Immature natural killer cell (primary cell): ENCODE results near the gene CD81. TPM values are rescaled to one million over a fixed set of nuclear protein-coding genes. Genes with fewer than 3 reads are reported as not detected.

Experiments used
- DNase-seq, 3 donors: peaks; one replicate each; pipeline ENCODE4 v3.0.0; 2022; ENCODE audit warnings: mixed read lengths in 1 of 3
- H3K27ac Mint-ChIP-seq, 6 donors: one replicate each; pipeline ENCODE4 v1.8.0; 2020; ENCODE audit warnings: mixed read lengths in 6 of 6, mild to moderate bottlenecking in 5 of 6, inconsistent platforms in 4 of 6, moderate library complexity in 3 of 6
- H3K27me3 Mint-ChIP-seq, 3 donors: one replicate each; pipeline ENCODE4 v1.8.0; 2020 to 2021; ENCODE audit warnings: low read depth in 3 of 3, mild to moderate bottlenecking in 3 of 3, mixed read lengths in 3 of 3, moderate library complexity in 3 of 3, inconsistent platforms in 1 of 3
- H3K36me3 Mint-ChIP-seq, 3 donors: one replicate each; pipeline ENCODE4 v1.8.0; 2020; ENCODE audit warnings: mixed read lengths in 3 of 3, inconsistent platforms in 2 of 3, mild to moderate bottlenecking in 2 of 3
- H3K4me1 Mint-ChIP-seq, 2 donors: one replicate each; pipeline ENCODE4 v1.8.0; 2020; ENCODE audit warnings: inconsistent platforms in 2 of 2, mild to moderate bottlenecking in 2 of 2, mixed read lengths in 2 of 2, moderate library complexity in 1 of 2
- H3K4me3 Mint-ChIP-seq, 5 donors: one replicate each; pipeline ENCODE4 v1.8.0; 2020; ENCODE audit warnings: mild to moderate bottlenecking in 5 of 5, mixed read lengths in 5 of 5, inconsistent platforms in 3 of 5, moderate library complexity in 3 of 5
- H3K9me3 Mint-ChIP-seq, 6 donors: one replicate each; pipeline ENCODE4 v1.8.0; 2020; ENCODE audit warnings: mild to moderate bottlenecking in 6 of 6, mixed read lengths in 6 of 6, inconsistent platforms in 4 of 6, moderate library complexity in 3 of 6
- polyA plus RNA-seq, 3 donors: library from polyadenylated mRNA; unstranded; fragments of 300-500 nt; fragmentation: Illumina TruSeq; gene quantifications; one replicate each; pipeline ENCODE4 v1.2.3, GENCODE V29; 2021

CD81 gene
- polyA plus RNA-seq, 3 donors from 2014 or later: 33.1 to 56.9 (median 49.7) TPM

GRCh38 chr11:2434008-2434407 lies 56.9 kb downstream of the CD81 start:
- Mint-ChIP-seq H3K27me3 (peaks cover 5 to 11% (median 10%) of the 10 kb centered on the region in 3 donors), H3K27ac (no peak overlapping the region), H3K4me1 (no peaks in the 10 kb centered on the region), H3K9me3 (peaks cover 0 to 2% (median 0%) of the 10 kb centered on the region in 6 donors), H3K4me3 (no peak overlapping the region), H3K36me3 (no peaks in the 10 kb centered on the region)
- DNase-seq: no peak

GRCh38 chr11:2434506-2435255 lies 57.6 kb downstream of the CD81 start:
- H3K27me3 Mint-ChIP-seq: peaks cover 5 to 13% (median 12%) of the 10 kb centered on the region in 3 donors
- no peaks in the 10 kb centered on the region for H3K36me3 Mint-ChIP-seq
- no peaks in the 10 kb centered on the region for H3K4me1 Mint-ChIP-seq
- H3K4me3 Mint-ChIP-seq: no peak overlapping the region
- H3K9me3 Mint-ChIP-seq: peaks cover 0 to 2% (median 0%) of the 10 kb centered on the region in 6 donors
- no peak overlapping the region for H3K27ac Mint-ChIP-seq
- DNase-seq: no peak

- Mint-ChIP-seq H3K27ac (no peak overlapping the region), H3K27me3 (peaks cover 7 to 14% (median 13%) of the 10 kb centered on the region in 3 donors), H3K36me3 (no peaks in the 10 kb centered on the region), H3K4me3 (no peak overlapping the region), H3K4me1 (no peaks in the 10 kb centered on the region), H3K9me3 (peaks cover 0 to 2% (median 0%) of the 10 kb centered on the region in 6 donors)
- DNase-seq: no peak
Observed at GRCh38 chr11:2435288-2436012, 58.3 kb downstream of the CD81 start.

GRCh38 chr11:2436013-2436520 lies 59.0 kb downstream of the CD81 start:
- Mint-ChIP-seq H3K27me3 (peaks cover 7 to 14% (median 13%) of the 10 kb centered on the region in 3 donors), H3K27ac (no peak overlapping the region), H3K4me1 (no peaks in the 10 kb centered on the region), H3K9me3 (no peaks in the 10 kb centered on the region), H3K4me3 (no peak overlapping the region), H3K36me3 (no peaks in the 10 kb centered on the region)
- DNase-seq: no peak

- Mint-ChIP-seq H3K4me1 (no peaks in the 10 kb centered on the region), H3K36me3 (no peaks in the 10 kb centered on the region), H3K27ac (no peak overlapping the region), H3K27me3 (peaks cover 9 to 11% (median 11%) of the 10 kb centered on the region in 3 donors), H3K4me3 (no peak overlapping the region), H3K9me3 (no peaks in the 10 kb centered on the region)
- no peak for DNase-seq
Observed at GRCh38 chr11:2436521-2437031, 59.5 kb downstream of the CD81 start.

GRCh38 chr11:2437516-2437915 lies 60.4 kb downstream of the CD81 start:
- no peaks in the 10 kb centered on the region for H3K4me1 Mint-ChIP-seq
- no peaks in the 10 kb centered on the region for H3K36me3 Mint-ChIP-seq
- H3K27me3 Mint-ChIP-seq: peaks cover 7 to 9% (median 8%) of the 10 kb centered on the region in 3 donors
- DNase-seq: no peak
- no peak overlapping the region for H3K27ac Mint-ChIP-seq
- H3K9me3 Mint-ChIP-seq: no peaks in the 10 kb centered on the region
- H3K4me3 Mint-ChIP-seq: no peak overlapping the region

- no peaks in the 10 kb centered on the region for H3K36me3 Mint-ChIP-seq
Observed at GRCh38 chr11:2439820-2440219, 62.7 kb downstream of the CD81 start.

GRCh38 chr11:2440646-2441045 lies 63.5 kb downstream of the CD81 start:
- Mint-ChIP-seq H3K4me1 (peaks cover 5 to 9% of the 10 kb centered on the region in 2 donors), H3K27me3 (peaks cover 11 to 15% (median 13%) of the 10 kb centered on the region in 3 donors), H3K36me3 (no peaks in the 10 kb centered on the region), H3K27ac (no peak overlapping the region), H3K4me3 (no peak overlapping the region), H3K9me3 (no peaks in the 10 kb centered on the region)
- no peak for DNase-seq

More at GRCh38 chr11:2439820-2440219, 62.7 kb downstream of the CD81 start:
- Mint-ChIP-seq H3K4me1 (peaks cover 0 to 4% of the 10 kb centered on the region in 2 donors), H3K9me3 (no peaks in the 10 kb centered on the region), H3K27ac (no peak overlapping the region), H3K4me3 (no peak overlapping the region), H3K27me3 (peaks cover 9 to 12% (median 11%) of the 10 kb centered on the region in 3 donors)
- DNase-seq: no peak

GRCh38 chr11:2441171-2441570 lies 64.1 kb downstream of the CD81 start:
- DNase-seq: no peak
- H3K4me3 Mint-ChIP-seq: no peak overlapping the region

GRCh38 chr11:2442589-2442988 lies 65.5 kb downstream of the CD81 start:
- peaks cover 6 to 17% of the 10 kb centered on the region in 2 donors for H3K4me1 Mint-ChIP-seq
- no peak overlapping the region for H3K27ac Mint-ChIP-seq
- peaks cover 8 to 16% (median 13%) of the 10 kb centered on the region in 3 donors for H3K27me3 Mint-ChIP-seq
- H3K9me3 Mint-ChIP-seq: no peaks in the 10 kb centered on the region
- H3K36me3 Mint-ChIP-seq: no peaks in the 10 kb centered on the region
- DNase-seq: no peak
- no peak overlapping the region for H3K4me3 Mint-ChIP-seq

More at GRCh38 chr11:2441171-2441570, 64.1 kb downstream of the CD81 start:
- Mint-ChIP-seq H3K4me1 (peaks cover 6 to 9% of the 10 kb centered on the region in 2 donors), H3K27me3 (peaks cover 11 to 15% (median 13%) of the 10 kb centered on the region in 3 donors), H3K27ac (no peak overlapping the region), H3K36me3 (no peaks in the 10 kb centered on the region), H3K9me3 (no peaks in the 10 kb centered on the region)

GRCh38 chr11:2443406-2443805 lies 66.3 kb downstream of the CD81 start:
- H3K4me3 Mint-ChIP-seq: peak overlapping the region in 4 of 5 donors; percentile 24 to 70 (median 48)
- DNase-seq: no peak
- H3K27ac Mint-ChIP-seq: no peak overlapping the region
- no peaks in the 10 kb centered on the region for H3K36me3 Mint-ChIP-seq
- peaks cover 5 to 19% (median 14%) of the 10 kb centered on the region in 3 donors for H3K27me3 Mint-ChIP-seq
- no peaks in the 10 kb centered on the region for H3K9me3 Mint-ChIP-seq
- H3K4me1 Mint-ChIP-seq: peaks cover 6 to 18% of the 10 kb centered on the region in 2 donors

GRCh38 chr11:2443881-2444820 lies 67.0 kb downstream of the CD81 start, which contains the start of gene TRPM5:
TRPM5 (minus strand) TSS chr11:2444514; CDS start chr11:2423036, 21,478 bp downstream.
- Mint-ChIP-seq H3K27me3 (peaks cover 5 to 19% (median 14%) of the 10 kb centered on the region in 3 donors), H3K4me1 (peaks cover 6 to 18% of the 10 kb centered on the region in 2 donors)

More at GRCh38 chr11:2443881-2444820, 67.0 kb downstream of the CD81 start, which contains the start of gene TRPM5:
- Mint-ChIP-seq H3K27ac (no peak within 1 kb of the TSS), H3K9me3 (no peaks in the 10 kb centered on the region), H3K4me3 (peak within 1 kb of the TSS; percentile 73 to 80 (median 77)), H3K36me3 (no peaks in the 10 kb centered on the region)
- DNase-seq: peak in 2 of 3 donors; percentile 17 to 22
